Left renal pelvis (tissue), 4 donors: ENCODE results near the gene RORB. TPM values are rescaled to one million over a fixed set of nuclear protein-coding genes. Genes with fewer than 3 reads are reported as not detected.
"Not testable (repeated sequence)": the region's sequence is repeated elsewhere in the genome, so short reads cannot be mapped to it uniquely, and the experiment has no call there.

Source experiments
- DNase-seq, 4 donors: peaks; one replicate each; pipeline ENCODE4 v3.0.0-alpha.2; 2013; ENCODE audit warnings: low read depth in 4 of 4, low spot score in 3 of 4
- polyA plus RNA-seq, 4 donors: library from polyadenylated mRNA; unstranded; fragments of 120-200 nt; gene quantifications; one replicate each; pipeline ENCODE4 v1.2.1, GENCODE V29; 2013; ENCODE audit not compliant: insufficient read length in 4 of 4

RORB gene
- polyA plus RNA-seq, 4 donors = 0.14 to 0.25 (median 0.23) TPM

GRCh38 chr9:74512416-74512815, 15.3 kb downstream of the RORB start:
- DNase-seq = no peak

- no peak for DNase-seq
These were observed 16.1 kb downstream of the RORB start for GRCh38 chr9:74513221-74513620.

- no peak for DNase-seq
These were observed 20.1 kb downstream of the RORB start for GRCh38 chr9:74517188-74517587.

GRCh38 chr9:74519419-74519818, 22.3 kb downstream of the RORB start:
- no peak for DNase-seq

GRCh38 chr9:74521009-74521408, 23.9 kb downstream of the RORB start:
- DNase-seq = no peak

- no peak for DNase-seq
These were observed 27.2 kb downstream of the RORB start for GRCh38 chr9:74524289-74524688.

GRCh38 chr9:74526215-74526614, 29.1 kb downstream of the RORB start:
- no peak for DNase-seq

GRCh38 chr9:74527718-74528117, 30.6 kb downstream of the RORB start:
- no peak for DNase-seq

GRCh38 chr9:74528207-74528606, 31.1 kb downstream of the RORB start:
- no peak for DNase-seq

- DNase-seq = not testable (repeated sequence)
These were observed 33.3 kb downstream of the RORB start for GRCh38 chr9:74530458-74530857.

GRCh38 chr9:74533253-74533652, 36.1 kb downstream of the RORB start:
- DNase-seq = no peak

GRCh38 chr9:74534841-74535240, 37.7 kb downstream of the RORB start:
- DNase-seq = no peak

GRCh38 chr9:74543145-74543544, 46.0 kb downstream of the RORB start:
- no peak for DNase-seq

GRCh38 chr9:74551266-74551665, 54.1 kb downstream of the RORB start:
- no peak for DNase-seq

- DNase-seq = peak in 3 of 4 donors; percentile 18 to 51 (median 25)
These were observed 57.8 kb downstream of the RORB start for GRCh38 chr9:74554751-74555419.

- no peak for DNase-seq
These were observed 58.4 kb downstream of the RORB start for GRCh38 chr9:74555565-74555964.

- DNase-seq = no peak
These were observed 59.5 kb downstream of the RORB start for GRCh38 chr9:74556685-74557084.

- DNase-seq = no peak
These were observed 60.4 kb downstream of the RORB start for GRCh38 chr9:74557571-74557970.

- DNase-seq = no peak
These were observed 65.5 kb downstream of the RORB start for GRCh38 chr9:74562611-74563010.

- no peak for DNase-seq
These were observed 73.9 kb downstream of the RORB start for GRCh38 chr9:74570879-74571512.

- no peak for DNase-seq
These were observed 76.6 kb downstream of the RORB start for GRCh38 chr9:74573640-74574191.

- DNase-seq = no peak
These were observed 79.0 kb downstream of the RORB start for GRCh38 chr9:74576176-74576575.
